Neural cell (in vitro differentiated cells): ENCODE results near the gene TMEM244. TPM values are rescaled to one million over a fixed set of nuclear protein-coding genes. Genes with fewer than 3 reads are reported as not detected.
"Not testable (repeated sequence)": the region's sequence is repeated elsewhere in the genome, so short reads cannot be mapped to it uniquely, and the experiment has no call there.

Experiments used
- H2AFZ ChIP-seq: fragments of 200-600, 300-800 bp; sonication (generic), shearing (Covaris generic); 2 replicates; pipeline ENCODE4 v1.6.0; 2014; ENCODE audit warnings: low read depth, mild to moderate bottlenecking, antibody characterized with exemption, low read length, moderate library complexity
- H3F3A ChIP-seq: fragments of 200-600 bp; shearing (Covaris generic); 2 replicates; pipeline ENCODE4 v1.6.1; 2016; ENCODE audit warnings: mild to moderate bottlenecking, moderate library complexity, mixed read lengths, antibody characterized with exemption, low read length; ENCODE audit not compliant: insufficient read depth, poor library complexity, severe bottlenecking
- H3K27ac ChIP-seq: fragments of 200-600, 300-800 bp; sonication (generic), shearing (Covaris generic); 2 replicates; pipeline ENCODE4 v1.5.1; 2014; ENCODE audit warnings: mild to moderate bottlenecking, low read length, moderate library complexity
- H3K27me3 ChIP-seq: fragments of 300-800, 200-600 bp; sonication (generic), shearing (Covaris generic); 2 replicates; pipeline ENCODE4 v1.6.0; 2014; ENCODE audit warnings: mild to moderate bottlenecking, low read depth, low read length, moderate library complexity; ENCODE audit not compliant: insufficient read depth
- H3K36me3 ChIP-seq: fragments of 300-800, 200-600 bp; sonication (generic), shearing (Covaris generic); 2 replicates; pipeline ENCODE4 v1.5.1; 2014; ENCODE audit warnings: mild to moderate bottlenecking, antibody characterized with exemption, low read length, moderate library complexity; ENCODE audit not compliant: insufficient read depth
- H3K4me2 ChIP-seq: fragments of 300-800, 200-600 bp; sonication (generic), shearing (Covaris generic); 2 replicates; pipeline ENCODE4 v1.6.0; 2014; ENCODE audit warnings: mild to moderate bottlenecking, low read length
- H3K4me3 ChIP-seq: fragments of 300-800, 200-600 bp; sonication (generic), shearing (Covaris generic); 2 replicates; pipeline ENCODE4 v1.5.1; 2014; ENCODE audit warnings: mild to moderate bottlenecking, low read length, moderate library complexity
- H3K79me2 ChIP-seq: fragments of 200-600 bp; shearing (Covaris generic); replicated peaks from 2 replicates; pipeline ENCODE4 v1.6.0; 2014; ENCODE audit warnings: mild to moderate bottlenecking, low read length, moderate library complexity; ENCODE audit not compliant: insufficient read depth
- H3K9ac ChIP-seq: fragments of 300-800, 200-600 bp; sonication (generic), shearing (Covaris generic); 2 replicates; pipeline ENCODE4 v1.6.1; 2016; ENCODE audit warnings: mild to moderate bottlenecking, low read length, mixed read lengths
- H3K9me2 ChIP-seq: fragments of 200-600 bp; shearing (Covaris generic); 2 replicates; pipeline ENCODE4 v1.6.1; 2016; ENCODE audit warnings: mild to moderate bottlenecking, low read length, mixed read lengths; ENCODE audit not compliant: insufficient read depth
- H3K9me3 ChIP-seq: fragments of 200-600, 300-800 bp; sonication (generic), shearing (Covaris generic); 2 replicates; pipeline ENCODE4 v1.6.1; 2016; ENCODE audit warnings: mild to moderate bottlenecking, mixed run types, low read length, moderate library complexity, mixed read lengths
- H4K20me1 ChIP-seq: fragments of 200-600 bp; shearing (Covaris generic); 2 replicates; pipeline ENCODE4 v1.6.1; 2016; ENCODE audit warnings: mild to moderate bottlenecking, mixed run types; ENCODE audit not compliant: insufficient read depth
- CTCF ChIP-seq: fragments of 450-650 bp; IDR thresholded peaks from 2 replicates; pipeline ENCODE4 v1.5.1; 2014; ENCODE audit warnings: antibody characterized with exemption, mild to moderate bottlenecking, moderate library complexity; ENCODE audit not compliant: poor library complexity, severe bottlenecking
- EP300 ChIP-seq: fragments of 450-650 bp; conservative IDR thresholded peaks from 2 replicates; pipeline ENCODE4 v1.6.1; 2014; ENCODE audit warnings: antibody characterized with exemption, mild to moderate bottlenecking, moderate library complexity; ENCODE audit not compliant: poor library complexity, severe bottlenecking
- EZH2 ChIP-seq: fragments of 200-600, 300-800 bp; shearing (Covaris generic), sonication (generic); IDR thresholded peaks from 2 replicates; pipeline ENCODE4 v1.6.1; 2014; ENCODE audit warnings: antibody characterized with exemption, low read length, borderline replicate concordance, mild to moderate bottlenecking; ENCODE audit not compliant: insufficient read depth, poor library complexity, severe bottlenecking
- MXI1 ChIP-seq: fragments of 450-650 bp; conservative IDR thresholded peaks from 2 replicates; pipeline ENCODE4 v1.6.1; 2014; ENCODE audit warnings: antibody characterized with exemption, mild to moderate bottlenecking; ENCODE audit not compliant: poor library complexity, severe bottlenecking
- POLR2AphosphoS5 ChIP-seq: IDR thresholded peaks from 2 replicates; pipeline ENCODE4 v1.6.1; 2012
- RAD21 ChIP-seq: fragments of 450-650 bp; conservative IDR thresholded peaks from 2 replicates; pipeline ENCODE4 v1.6.1; 2014; ENCODE audit warnings: antibody characterized with exemption, mild to moderate bottlenecking, moderate library complexity
- REST ChIP-seq: IDR thresholded peaks from 2 replicates; pipeline ENCODE4 v1.6.1; 2012; ENCODE audit warnings: borderline replicate concordance
- SMC3 ChIP-seq: fragments of 450-650 bp; conservative IDR thresholded peaks from 2 replicates; pipeline ENCODE4 v1.6.1; 2014; ENCODE audit warnings: antibody characterized with exemption, mild to moderate bottlenecking, moderate library complexity; ENCODE audit not compliant: poor library complexity
- TAF1 ChIP-seq: IDR thresholded peaks from 2 replicates; pipeline ENCODE4 v1.6.1; 2012; ENCODE audit warnings: low read depth
- polyA plus RNA-seq: library from polyadenylated mRNA; depleted of rRNA; stranded (reverse); fragments of >200 nt; gene quantifications from 2 replicates; pipeline ENCODE4 v1.2.3, GENCODE V29; 2014

The TMEM244 gene
- polyA plus RNA-seq, 1 donor from 2014 or later: not detected

GRCh38 chr6:129817332-129817731 lies 43.8 kb downstream of the TMEM244 start:
- no peaks in the 10 kb centered on the region for H3K9me2 ChIP-seq
- TF ChIP-seq EP300 (no peak), TAF1 (no peak), CTCF (no peak), MXI1 (no peak), EZH2 (no peak), SMC3 (no peak), POLR2AphosphoS5 (no peak), REST (no peak), RAD21 (no peak)
- H3K27me3 ChIP-seq: no peaks in the 10 kb centered on the region
- H3K9me3 ChIP-seq: no peaks in the 10 kb centered on the region
- H4K20me1 ChIP-seq: no peaks in the 10 kb centered on the region
- no peak overlapping the region for H3K9ac ChIP-seq
- no peak overlapping the region for H3K27ac ChIP-seq
- no peaks in the 10 kb centered on the region for H3K79me2 ChIP-seq
- H3K4me3 ChIP-seq: no peak overlapping the region
- H3F3A ChIP-seq: no peaks in the 10 kb centered on the region
- H2AFZ ChIP-seq: no peak overlapping the region
- H3K4me2 ChIP-seq: no peak overlapping the region
- no peaks in the 10 kb centered on the region for H3K36me3 ChIP-seq

GRCh38 chr6:129812145-129812777 lies 48.9 kb downstream of the TMEM244 start:
- Histone ChIP-seq H4K20me1 (no peaks in the 10 kb centered on the region), H3K79me2 (no peaks in the 10 kb centered on the region), H3K27me3 (no peaks in the 10 kb centered on the region), H2AFZ (no peak overlapping the region), H3K9me2 (no peaks in the 10 kb centered on the region), H3K4me2 (no peak overlapping the region), H3K9me3 (no peaks in the 10 kb centered on the region), H3K4me3 (no peak overlapping the region), H3K36me3 (no peaks in the 10 kb centered on the region), H3K27ac (no peak overlapping the region), H3F3A (no peaks in the 10 kb centered on the region), H3K9ac (no peak overlapping the region)
- TF ChIP-seq EZH2 (no peak), EP300 (no peak), SMC3 (no peak), POLR2AphosphoS5 (no peak), REST (no peak), MXI1 (no peak), TAF1 (no peak), CTCF (no peak), RAD21 (no peak)

- H3K27me3 ChIP-seq, H3K9me2 ChIP-seq, H3K9ac ChIP-seq, H3F3A ChIP-seq, H3K4me2 ChIP-seq, H3K27ac ChIP-seq, H3K9me3 ChIP-seq, H2AFZ ChIP-seq, H3K4me3 ChIP-seq, H3K79me2 ChIP-seq, H3K36me3 ChIP-seq, H4K20me1 ChIP-seq: not testable (repeated sequence)
Observed at GRCh38 chr6:129807141-129807540, 54.0 kb downstream of the TMEM244 start.
